Caki2 (cell line): Measurements from ENCODE around the gene OTOG. TPM values are rescaled to one million over a fixed set of nuclear protein-coding genes. Genes with fewer than 3 reads are reported as not detected.
A peak's percentile ranks its signal among the peaks of the same experiment; 100 is the strongest.

ENCODE experiments used
- DNase-seq: peaks from one replicate; pipeline ENCODE4 v3.0.0-alpha.2; 2015; ENCODE audit warnings: low read depth
- in situ Hi-C: cut with HindIII; loops from 2 replicates; pipeline ENCODE4 v1.10.0; 2016; ENCODE audit warnings: low sequenced_read_pairs, low pct_unique_long_range_greater_than_20kb, mixed read lengths
- total RNA-seq: library from RNA; depleted of rRNA; stranded (reverse); fragments of >200 nt; shearing (Covaris generic); gene quantifications from 2 replicates; pipeline ENCODE4 v1.2.3, GENCODE V29; 2014; ENCODE audit warnings: low replicate concordance

Gene OTOG
- total RNA-seq, 1 experiment from 2014 or later = not detected

DNA sequence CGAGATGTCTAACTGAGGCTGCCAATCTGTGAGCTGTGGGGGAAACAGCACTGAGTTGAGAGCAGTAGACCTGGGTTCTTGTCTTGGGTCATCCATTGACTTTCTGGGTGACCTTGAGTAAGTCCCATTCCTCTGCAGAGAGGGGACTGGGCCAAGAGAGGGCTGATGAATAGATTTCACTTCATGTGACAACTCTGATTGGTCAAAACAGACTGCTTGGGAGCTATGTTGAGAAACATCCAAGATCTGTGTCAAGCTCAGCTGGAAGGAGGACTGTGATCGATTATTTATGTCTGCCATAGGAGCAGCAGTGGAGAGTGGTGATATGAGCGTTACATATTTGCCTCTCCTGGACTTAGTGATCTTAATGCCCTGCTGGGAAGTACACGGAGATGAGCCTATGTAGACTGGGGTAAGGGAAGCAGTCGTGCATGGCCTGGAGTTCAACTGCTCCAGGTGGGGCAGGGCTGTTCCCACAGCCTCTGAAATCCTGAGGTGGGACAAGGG lies 47.7 kb downstream of the OTOG start:
- in situ Hi-C loops = no loop called here
- DNase-seq = no peak

DNA sequence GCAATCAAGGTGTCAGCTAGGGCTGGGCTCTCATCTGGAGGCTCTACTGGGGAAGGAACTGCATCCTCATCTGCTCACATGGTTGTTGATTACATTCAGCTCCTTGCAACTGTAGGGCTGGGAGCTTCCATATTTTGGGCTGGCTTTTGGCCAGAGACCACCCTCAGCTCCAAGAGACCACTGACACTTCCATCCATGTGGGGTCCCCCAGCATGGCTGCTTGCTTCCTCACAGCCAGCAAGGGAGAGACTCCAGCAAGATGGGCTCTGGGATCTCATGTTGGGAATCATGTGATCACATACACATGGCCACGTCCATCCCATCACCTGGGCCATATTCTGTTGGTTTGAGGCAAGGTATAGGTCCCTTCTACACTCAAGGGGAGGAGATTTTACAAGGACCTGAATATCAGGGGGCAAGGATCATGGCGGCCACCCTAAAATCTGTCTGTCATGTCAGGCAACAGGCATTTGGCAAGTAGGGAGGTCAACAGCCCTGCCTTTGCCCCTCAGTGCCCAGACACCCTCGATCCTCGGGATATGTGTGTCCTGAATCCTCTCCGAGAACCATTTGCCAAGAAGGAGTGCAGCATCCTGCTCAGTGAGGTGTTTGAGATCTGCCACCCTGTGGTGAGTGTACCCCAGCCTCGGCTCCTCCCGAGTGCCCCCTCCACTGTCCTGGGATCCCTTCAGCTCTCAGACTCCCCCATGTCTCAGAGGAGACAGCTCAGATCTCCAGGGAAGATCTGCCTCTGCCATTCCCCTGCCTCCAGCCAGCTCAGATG lies 48.7 kb downstream of the OTOG start:
- DNase-seq = no peak
- in situ Hi-C loops = no loop called here

DNA sequence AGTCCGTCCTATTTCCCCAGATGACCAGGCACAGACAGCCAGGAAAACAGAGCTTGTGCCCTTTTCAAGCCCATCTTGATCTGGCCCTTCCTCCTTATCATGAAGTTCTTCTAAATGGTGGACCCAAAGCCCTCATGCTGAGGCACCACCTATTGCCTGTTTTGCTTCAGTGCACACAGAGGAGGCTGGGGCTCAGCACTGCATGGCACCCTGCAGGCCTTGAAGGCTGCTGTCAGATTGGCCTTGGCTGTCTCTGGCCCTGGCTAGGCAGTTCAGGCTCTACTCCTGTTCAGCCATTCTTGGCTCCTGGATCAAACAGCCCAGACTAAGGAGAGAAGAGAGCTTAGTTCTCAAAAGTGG lies 49.2 kb downstream of the OTOG start:
- no peak for DNase-seq
- in situ Hi-C loops = no loop called here

DNA sequence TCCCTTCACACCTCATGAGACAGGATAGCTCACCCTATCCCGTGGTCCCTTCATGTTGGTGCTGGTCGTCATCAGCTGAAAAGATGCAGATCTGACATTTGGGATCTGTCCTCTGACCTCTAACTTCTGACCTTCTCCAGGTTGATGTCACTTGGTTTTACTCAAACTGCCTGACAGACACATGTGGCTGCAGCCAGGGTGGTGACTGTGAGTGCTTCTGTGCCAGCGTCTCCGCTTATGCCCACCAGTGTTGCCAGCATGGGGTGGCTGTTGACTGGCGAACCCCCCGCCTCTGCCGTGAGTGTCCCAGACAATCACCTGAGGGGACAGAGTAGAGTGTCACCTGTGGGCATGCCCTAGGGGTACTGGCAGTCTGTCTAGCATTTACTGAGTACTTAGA lies 49.7 kb downstream of the OTOG start:
- no peak for DNase-seq
- in situ Hi-C loops = no loop called here

DNA sequence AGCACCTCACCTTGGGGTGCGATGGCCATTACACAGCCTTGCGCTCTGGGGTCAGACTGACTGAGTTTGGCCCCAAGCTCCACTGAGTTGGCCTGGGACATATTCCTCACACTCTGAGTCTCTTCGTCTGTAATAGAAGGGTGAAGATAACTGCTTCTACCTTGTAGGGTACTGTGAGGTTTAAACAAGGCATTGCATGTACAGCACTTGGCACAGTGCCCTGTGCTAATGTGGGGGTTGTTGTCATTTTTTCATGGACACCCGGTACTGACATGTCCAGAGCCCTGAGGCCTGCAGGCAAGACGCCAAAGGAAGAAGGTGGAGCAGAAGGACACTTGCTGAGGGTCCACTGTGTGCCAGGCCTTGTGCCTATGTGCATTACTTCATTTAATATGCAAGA lies 50.7 kb downstream of the OTOG start:
- no peak for DNase-seq
- in situ Hi-C loops = no loop called here

DNA sequence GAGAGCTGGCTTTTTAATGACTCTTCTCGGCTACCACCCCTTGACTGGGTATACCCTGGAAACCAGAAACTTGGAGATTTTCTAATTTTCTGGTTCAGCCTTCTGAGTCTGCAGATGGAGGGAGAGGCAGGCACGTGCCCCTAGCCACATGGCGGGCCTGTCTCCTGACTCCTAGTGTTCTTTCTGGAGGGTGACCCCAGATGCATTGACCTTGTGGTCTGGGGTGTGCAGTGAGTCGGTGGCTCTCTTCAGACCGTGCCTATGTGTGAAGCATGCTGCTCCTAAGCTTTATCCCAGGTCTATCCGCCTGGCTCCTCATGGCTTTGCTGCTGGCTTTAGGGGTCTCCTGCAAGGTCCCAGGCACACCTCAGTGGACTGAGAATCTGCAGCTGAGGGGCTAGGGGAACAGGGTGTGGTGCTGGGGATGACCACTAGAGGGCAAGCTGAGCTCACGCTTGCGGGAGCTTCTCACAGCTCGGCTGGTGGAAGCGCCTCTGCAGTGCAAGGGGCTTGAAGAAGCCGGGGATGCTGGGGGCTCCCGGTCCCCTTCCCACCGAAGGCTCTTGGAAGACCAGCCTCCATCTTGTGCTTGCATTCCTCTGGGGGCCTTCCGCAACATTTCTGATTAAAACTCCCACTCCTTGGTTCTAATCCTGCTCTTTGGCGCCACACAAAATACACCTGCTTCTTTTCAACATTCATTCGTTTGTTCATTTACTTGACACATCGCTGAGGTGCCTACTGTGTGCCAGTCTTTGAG lies 51.8 kb downstream of the OTOG start:
- in situ Hi-C loops = no loop called here
- peak; percentile 23 for DNase-seq

DNA sequence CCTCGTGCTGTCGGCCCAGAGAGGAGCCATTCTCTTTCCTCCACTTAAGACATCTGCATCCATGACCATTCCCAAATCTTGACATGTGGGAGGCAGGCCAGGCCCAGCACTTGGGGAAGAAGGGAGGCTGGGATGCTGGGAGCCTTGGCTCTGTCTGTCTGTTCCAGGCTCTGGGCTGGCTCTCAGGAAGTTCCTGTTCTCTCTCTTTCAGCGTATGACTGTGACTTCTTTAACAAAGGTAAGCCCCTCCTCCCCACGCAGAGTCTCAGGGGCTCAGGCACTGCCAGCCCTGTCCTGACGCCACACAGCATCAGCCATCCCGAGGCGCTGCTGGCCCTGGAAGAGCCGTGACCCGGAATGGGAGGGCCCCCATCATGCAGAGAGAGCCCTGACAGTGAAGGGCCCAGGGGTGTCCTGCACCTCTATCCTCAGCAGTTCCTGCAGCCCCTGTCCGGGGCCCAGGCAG lies 52.4 kb downstream of the OTOG start:
- in situ Hi-C loops = no loop called here
- no peak for DNase-seq

DNA sequence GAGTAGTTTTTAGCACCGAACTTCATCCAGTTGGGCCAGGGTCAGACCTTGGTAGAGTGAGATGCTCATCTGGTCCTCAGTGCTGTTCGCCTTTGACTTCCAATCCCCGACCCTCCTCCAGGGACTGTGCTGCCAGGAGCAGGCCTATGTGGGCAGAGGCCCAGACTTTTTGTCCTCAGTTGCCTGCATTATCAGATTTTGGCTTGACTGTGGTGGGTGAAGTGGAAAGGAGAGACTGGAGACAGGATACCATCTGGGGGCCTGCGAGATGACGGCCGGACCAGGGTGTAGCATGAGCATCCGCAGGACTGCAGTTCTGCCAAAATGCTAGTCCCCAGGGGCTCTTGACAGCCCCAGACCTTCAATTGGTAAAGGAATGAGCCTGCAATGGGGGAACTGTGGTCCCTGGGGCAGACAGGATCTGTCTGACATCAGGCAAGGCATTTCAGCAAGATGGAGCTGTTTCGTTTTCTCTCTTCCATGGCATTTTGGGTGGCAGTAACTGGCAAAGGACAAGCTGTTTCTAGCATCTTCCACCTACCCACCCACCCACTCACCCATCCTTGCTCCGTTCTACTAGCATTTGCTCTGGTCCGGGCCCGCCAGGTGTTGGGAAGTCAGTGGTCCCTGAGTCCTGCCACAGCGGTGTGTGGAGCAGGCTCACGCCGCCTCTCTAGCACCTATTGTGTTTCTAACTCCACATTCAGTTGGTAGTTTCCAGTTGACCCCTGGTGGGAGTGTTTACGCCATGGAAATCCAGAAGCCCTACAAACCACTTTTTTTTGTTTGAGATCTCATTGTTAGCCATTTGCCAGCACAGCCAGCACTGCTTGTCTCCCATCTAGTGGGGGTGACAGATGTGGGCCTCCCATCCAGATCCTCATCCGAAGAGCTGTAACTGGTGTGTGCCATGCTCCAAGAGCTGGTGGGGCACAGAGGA lies 53.5 kb downstream of the OTOG start:
- in situ Hi-C loops = no loop called here
- no peak for DNase-seq

DNA sequence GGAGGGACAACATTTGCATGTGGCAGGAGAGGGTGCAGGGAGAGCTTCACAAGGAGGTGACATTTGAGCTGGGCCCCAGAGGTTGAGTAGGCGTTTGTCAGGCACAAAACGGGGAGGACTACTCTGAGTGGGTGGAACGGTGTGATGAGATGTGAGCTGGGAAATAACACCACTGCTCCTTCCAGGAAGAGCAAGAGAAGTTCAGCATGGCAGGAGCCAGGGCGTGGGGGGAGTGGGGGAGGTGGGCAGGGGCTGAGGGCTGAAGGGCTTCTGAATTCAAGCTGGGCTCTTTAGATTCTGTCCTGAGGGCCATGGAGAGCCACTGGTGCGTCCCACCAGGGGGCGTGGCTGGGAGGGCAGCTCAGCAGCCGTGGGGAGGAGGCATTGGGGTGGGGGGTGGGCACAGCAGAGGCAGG lies 54.2 kb downstream of the OTOG start:
- DNase-seq = no peak
- in situ Hi-C loops = no loop called here

DNA sequence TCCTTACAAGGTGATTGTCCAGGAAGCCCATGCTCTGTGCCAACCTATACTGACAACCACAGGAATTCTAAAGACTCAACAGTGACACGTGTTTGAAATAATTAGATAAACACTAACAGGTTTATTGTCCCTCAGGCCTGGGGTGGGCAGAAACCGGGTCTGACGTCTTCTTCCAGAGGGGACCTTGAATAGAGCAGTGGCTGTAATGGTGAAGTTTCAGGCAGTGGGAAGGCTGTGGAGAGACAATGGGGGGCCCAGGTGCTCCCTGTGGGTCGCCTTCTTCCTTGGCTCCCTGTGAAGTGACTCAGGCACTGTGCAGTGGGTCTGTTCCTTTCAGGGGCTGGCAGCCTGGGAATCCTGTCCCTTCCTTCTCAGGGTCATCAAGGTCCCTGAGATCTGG lies 54.6 kb downstream of the OTOG start:
- in situ Hi-C loops = no loop called here
- no peak for DNase-seq

DNA sequence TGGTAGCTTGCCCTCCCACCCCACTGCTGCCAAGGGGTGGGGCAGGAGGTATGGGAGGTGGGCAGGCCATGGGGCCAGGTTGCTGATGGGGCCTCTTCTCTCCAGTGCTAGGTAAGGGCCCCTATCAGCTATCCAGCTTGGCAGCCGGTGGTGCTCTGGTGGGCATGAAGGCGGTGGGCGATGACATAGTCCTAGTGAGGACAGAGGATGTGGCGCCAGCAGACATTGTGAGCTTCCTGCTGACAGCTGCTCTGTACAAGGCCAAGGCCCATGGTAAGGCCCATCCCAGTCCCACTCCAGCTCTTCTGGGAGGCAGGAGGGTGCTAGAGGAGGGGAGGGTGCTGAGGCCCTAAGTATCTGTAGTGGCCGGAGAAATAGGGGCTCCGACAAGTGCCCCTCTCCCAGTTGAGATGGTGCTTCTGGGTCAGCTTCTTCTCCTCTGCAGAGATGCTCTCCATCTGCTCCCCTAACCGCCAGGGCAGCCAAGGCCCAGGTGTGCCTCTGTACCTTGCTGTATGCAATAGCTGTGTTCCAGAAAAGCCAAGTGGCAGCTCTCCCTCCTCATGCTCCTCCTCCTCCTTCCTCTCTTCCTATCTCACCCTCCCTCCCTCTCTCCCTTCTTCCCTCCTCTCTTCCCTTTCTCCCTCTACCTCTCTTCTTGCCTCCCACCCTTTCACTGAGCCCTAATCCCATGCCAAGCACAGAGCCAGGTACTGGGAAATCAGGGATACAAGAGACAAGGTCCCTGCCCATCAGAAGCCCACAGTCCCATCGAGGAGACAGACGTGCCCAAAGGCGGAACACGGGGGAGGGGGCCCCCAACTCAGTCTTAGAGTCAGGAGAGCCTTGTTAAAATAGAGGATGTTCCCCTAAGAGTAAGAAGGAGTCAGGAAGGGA lies 55.3 kb downstream of the OTOG start:
- no peak for DNase-seq
- in situ Hi-C loops = no loop called here

DNA sequence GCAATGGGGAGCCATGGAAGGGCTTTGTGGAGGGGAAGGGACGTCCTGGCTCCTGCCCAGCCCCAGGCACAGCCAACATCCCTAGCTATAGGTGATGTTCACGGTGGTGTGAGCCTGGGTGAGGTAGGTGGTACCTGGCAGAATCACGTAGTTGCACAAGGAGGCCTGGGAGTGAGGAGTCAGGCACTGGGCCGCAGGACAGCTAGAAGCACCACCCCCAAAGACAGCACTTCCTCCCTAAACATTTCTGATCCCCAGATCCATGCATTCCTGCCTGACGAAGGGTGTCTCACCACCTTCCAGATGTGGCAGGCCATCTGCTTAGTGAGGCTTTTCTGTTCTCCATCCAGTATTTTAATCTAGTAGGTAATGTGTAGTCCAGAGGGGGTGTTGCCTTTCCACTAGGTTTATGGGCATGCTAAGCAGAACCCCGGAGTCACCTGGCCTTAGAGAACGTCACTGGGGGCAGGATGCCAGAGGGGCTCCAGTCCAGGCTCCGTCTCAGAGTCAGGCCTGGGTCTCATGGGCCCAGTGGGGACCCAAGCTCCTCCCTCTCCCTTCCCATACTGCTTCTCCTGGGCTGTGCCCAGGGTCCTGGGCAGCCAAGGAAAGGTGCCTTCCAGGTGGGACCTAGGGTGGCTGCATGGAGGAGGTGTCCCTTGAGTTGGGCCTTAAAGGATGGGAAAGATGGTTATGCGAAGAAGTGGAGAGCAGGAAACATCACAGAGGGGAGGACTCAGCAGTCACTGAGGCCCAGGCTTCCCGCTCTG lies 56.2 kb downstream of the OTOG start:
- in situ Hi-C loops = no loop called here
- DNase-seq = no peak

DNA sequence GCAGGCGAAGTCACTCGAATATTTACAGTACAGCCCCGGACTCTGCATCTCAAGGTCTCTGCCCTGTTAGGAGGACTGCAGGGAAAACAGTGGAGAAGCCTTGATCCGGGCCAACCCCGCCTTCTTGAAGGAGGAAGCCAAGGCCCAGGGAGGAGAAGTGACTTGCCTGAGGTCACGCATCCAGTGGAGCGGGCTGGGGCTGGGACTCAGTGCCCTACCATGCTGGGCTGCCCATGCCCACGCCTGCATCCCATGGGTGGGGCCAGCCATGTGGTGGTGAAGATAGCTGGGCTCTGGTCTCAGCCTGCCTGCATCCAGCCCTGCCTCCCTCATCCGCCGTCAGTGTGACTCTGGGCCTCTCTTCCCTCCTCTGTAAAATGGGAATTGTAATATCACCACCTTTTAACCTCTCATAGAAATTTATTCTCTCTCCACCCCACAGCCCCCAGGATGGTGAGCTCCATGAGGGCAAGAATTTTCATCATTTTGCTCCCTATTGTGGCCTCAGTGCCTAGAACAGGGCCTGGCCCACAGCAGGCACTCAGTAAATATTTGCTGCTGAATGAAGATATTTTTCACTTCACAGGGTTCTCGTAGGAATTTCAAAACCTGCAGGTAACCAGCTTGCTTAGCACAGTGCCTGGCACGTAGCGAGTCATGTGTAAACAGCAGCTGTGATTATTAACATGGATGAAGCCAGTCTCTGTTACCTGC lies 57.3 kb downstream of the OTOG start:
- DNase-seq = no peak
- in situ Hi-C loops = no loop called here

DNA sequence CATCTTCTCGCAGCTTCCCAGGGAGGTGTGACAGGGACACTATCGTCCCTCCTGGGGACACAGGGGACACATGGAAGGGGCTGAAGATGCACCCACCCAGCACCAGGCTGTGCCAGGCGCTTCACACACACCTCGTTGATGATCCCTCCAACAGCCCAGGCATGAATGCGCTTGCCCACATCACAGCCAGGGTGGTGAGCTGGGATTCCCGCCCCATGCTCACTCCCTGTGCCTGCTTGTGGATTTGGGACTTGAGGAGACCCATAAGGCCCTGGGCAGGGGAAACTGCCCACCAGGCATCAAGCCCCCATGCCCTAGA lies 57.8 kb downstream of the OTOG start:
- in situ Hi-C loops = no loop called here
- DNase-seq = no peak

DNA sequence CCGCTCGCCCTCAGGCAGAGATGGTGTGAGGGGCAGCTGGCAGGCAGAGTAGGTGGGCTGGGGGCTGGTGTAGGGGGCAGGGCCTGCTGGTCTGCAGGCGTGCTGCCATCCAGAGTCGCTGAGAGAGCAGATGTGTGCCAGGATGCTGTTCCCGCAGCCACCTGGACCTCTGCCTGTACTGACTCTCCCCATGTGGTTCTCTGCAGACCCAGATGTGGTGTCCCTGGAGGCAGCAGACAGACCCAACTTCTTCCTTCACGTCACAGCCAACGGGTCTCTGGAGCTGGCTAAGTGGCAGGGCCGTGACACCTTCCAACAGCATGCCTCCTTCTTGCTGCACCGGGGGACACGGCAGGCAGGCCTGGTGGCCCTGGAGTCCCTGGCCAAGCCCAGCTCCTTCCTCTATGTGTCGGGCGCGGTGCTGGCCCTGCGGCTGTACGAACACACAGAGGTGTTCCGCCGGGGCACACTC lies 58.6 kb downstream of the OTOG start:
- in situ Hi-C loops = no loop called here
- DNase-seq = no peak

DNA sequence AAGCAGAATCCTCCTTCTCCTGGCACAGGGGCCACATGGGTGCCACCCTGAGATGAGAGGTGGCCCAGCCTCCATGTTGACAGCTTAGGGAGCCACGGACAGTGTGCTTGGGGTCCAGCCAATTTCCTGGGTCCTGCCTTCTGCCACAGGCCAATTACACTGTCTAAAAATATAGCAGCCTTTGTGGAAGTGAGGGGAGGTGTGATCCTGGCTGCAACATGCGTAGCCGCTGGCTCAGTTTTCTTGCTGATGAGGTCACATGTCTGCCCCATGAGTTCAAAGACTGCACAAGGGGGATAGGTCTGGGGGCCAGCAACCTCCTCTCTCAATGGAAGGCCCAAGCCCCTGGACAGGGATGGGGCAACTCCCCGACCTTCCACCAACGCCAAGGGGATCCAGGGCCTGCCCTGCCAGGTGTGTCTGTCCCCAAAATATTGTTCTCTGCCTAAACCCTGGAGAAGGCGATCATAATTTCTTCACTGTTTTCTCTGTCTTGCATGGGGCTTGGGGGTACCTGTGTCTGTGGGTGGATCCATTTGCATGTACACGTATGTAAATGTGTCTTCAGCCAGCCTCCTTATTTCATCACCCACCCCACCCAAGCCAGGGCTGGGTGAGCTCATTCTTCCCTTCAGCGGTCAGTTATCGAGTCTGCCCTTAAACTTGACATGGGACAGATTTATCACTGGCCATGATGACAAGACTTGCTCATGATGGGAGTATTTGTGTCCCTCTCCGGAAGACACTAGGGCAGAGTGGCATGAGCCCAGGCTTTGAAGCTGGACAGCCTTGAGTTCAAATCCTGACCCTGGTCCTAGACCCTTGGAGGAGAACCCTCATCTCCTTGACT lies 59.4 kb downstream of the OTOG start:
- DNase-seq = no peak
- in situ Hi-C loops = no loop called here
